Astrocyte of the spinal cord (primary cell): Measurements from ENCODE around the gene MIEF2.
A peak's percentile ranks its signal among the peaks of the same experiment; 100 is the strongest.

ENCODE experiments used
- DNase-seq: peaks from one replicate; pipeline ENCODE4 v3.0.0; 2011; ENCODE audit warnings: low read depth, low spot score
- H3K4me3 ChIP-seq: 2 replicates; pipeline ENCODE4 v1.5.1; 2011; ENCODE audit warnings: low read depth, mild to moderate bottlenecking, low read length, moderate library complexity
- CTCF ChIP-seq: IDR thresholded peaks from 2 replicates; pipeline ENCODE4 v1.5.1; 2012; ENCODE audit warnings: low read depth, mild to moderate bottlenecking, low read length, inconsistent platforms
- in situ Hi-C: cut with HindIII; loops from 2 replicates; pipeline ENCODE4 v1.10.0; 2017; ENCODE audit warnings: low sequenced_read_pairs

Gene MIEF2

DNA sequence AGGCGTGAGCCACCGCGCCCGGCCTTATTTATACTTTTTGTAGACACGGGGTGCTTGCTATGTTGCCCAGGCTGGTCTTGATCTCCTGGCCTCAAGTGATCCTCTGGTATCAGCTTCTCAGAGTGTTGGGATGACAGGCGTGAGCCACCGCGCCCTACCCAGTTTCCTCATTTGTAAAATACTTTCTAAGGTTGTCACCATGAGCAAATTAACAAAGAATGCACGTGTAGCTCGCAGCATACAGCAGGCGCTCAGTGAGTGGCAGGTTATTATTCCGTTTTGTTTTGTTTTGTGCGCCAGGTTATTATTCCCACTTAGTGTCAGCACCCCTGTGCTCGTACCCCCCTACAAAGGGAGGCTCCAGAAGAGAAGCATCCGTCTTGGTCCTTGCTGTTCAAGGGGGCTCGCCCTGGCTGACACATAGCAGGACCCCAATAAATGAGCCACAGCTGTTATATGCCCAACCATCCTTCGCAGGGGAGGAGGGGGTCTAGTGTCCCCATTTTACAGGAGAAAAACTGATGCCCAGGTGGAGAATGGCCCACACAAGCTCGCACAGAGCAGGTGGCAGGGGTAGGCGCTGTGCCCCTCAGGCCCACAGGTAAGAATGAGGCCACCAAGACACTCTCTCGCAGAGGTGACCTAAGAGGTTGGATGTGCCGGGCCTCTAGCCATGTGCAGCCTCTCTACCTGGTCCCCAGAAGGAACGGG is 686 bp upstream of the MIEF2 start:
- in situ Hi-C loops: no loop called here
- no peak for TF ChIP-seq CTCF
- peak overlapping the region; percentile 76 for H3K4me3 ChIP-seq
- no peak for DNase-seq

DNA sequence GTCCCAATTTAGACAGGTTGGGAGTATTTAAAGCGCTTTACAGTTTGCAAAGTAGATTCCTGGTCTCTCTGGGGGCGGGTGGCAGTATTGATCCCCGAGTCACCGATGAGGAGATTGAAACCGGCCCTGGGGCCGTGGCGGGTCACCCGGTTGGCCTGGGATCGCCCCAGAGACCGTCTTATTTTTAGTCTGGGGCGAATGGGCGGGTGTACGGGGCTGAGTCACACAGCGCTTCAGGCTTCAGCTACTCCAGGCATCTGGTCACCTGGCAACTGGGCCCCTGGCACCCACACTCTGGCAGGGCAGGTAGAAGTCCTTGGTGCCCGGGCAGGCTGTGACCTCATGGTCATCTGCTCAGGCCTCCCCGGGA is 669 bp downstream of the MIEF2 start:
- TF ChIP-seq CTCF: no peak
- peak overlapping the region; percentile 76 for H3K4me3 ChIP-seq
- in situ Hi-C loops: no loop called here
- peak; percentile 29 for DNase-seq

- peak overlapping the region; percentile 76 for H3K4me3 ChIP-seq
- DNase-seq: no peak
- TF ChIP-seq CTCF: no peak
- in situ Hi-C loops: no loop called here
Measured at GRCh38 chr17:18261659-18262058, 1.2 kb downstream of the MIEF2 start.

GRCh38 chr17:18262111-18262510 is 1.6 kb downstream of the MIEF2 start:
- TF ChIP-seq CTCF: no peak
- in situ Hi-C loops: no loop called here
- DNase-seq: no peak
- H3K4me3 ChIP-seq: no peak overlapping the region

DNA sequence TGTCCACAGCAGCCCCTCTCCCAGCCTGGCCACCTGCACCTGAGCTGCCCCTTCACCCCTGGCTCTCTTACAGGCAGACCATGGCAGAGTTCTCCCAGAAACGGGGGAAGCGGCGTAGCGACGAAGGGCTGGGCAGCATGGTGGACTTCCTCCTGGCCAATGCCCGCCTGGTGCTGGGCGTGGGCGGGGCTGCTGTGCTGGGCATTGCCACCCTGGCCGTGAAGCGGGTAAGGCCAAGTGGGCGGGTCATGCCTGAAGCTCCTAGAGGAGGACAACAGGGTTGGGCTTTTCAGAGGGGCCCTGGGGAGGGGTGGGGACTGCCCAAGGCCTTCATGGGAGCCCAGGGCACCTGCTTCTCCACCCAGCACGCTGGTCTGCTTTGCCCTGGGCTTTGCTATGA is 2.2 kb downstream of the MIEF2 start:
- DNase-seq: no peak
- no peak overlapping the region for H3K4me3 ChIP-seq
- in situ Hi-C loops: no loop called here
- TF ChIP-seq CTCF: no peak

DNA sequence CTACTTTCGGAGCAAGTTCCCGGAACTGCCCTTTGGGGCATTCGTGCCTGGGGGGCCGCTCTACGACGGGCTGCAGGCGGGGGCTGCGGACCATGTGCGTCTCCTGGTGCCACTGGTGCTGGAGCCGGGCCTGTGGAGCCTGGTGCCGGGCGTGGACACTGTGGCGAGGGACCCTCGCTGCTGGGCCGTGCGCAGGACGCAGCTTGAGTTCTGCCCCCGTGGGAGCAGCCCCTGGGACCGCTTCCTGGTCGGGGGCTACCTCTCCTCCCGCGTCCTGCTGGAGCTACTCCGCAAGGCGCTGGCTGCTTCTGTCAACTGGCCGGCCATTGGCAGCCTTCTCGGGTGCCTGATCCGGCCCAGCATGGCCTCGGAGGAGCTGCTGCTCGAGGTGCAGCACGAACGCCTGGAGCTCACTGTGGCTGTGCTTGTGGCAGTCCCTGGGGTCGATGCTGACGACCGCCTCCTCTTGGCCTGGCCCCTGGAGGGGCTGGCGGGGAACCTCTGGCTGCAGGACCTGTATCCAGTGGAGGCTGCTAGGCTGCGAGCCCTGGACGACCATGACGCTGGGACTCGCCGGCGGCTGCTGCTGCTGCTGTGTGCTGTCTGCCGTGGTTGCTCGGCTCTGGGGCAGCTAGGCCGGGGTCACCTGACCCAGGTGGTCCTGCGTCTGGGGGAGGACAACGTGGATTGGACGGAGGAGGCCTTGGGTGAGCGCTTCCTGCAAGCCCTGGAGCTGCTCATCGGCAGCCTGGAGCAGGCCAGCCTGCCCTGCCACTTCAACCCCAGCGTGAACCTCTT is 3.6 kb downstream of the MIEF2 start:
- DNase-seq: no peak
- no peak overlapping the region for H3K4me3 ChIP-seq
- TF ChIP-seq CTCF: no peak
- in situ Hi-C loops: no loop called here
